HEK293 (cell line): ENCODE measurements around the gene CCNG2.

Experiments
- CTCF ChIP-seq: fragments of 450-650 bp; formaldehyde crosslinking; IDR thresholded peaks from 2 replicates; pipeline ENCODE4 v1.5.1; 2016; ENCODE audit warnings: missing biosample characterization, missing genetic modification characterization
- SETDB1 ChIP-seq: IDR thresholded peaks from one replicate; pipeline ENCODE4 v1.6.1; 2017; ENCODE audit warnings: mild to moderate bottlenecking, low read length, moderate library complexity, mixed read lengths; ENCODE audit not compliant: insufficient read length
- TSHZ1 ChIP-seq: fragments of 450-650 bp; formaldehyde crosslinking; IDR thresholded peaks from 2 replicates; pipeline ENCODE4 v1.5.1; 2016; ENCODE audit warnings: missing biosample characterization, missing genetic modification characterization, borderline replicate concordance
- ZBTB44 ChIP-seq: fragments of 450-650 bp; IDR thresholded peaks from 2 replicates; pipeline ENCODE4 v1.5.1; 2018; ENCODE audit warnings: missing biosample characterization, mild to moderate bottlenecking, missing genetic modification characterization
- ZBTB8A ChIP-seq: fragments of 450-650 bp; formaldehyde crosslinking; IDR thresholded peaks from 2 replicates; pipeline ENCODE4 v1.5.1; 2016; ENCODE audit warnings: missing biosample characterization, missing genetic modification characterization
- ZNF121 ChIP-seq: fragments of 450-650 bp; formaldehyde crosslinking; IDR thresholded peaks from 2 replicates; pipeline ENCODE4 v1.5.1; 2016; ENCODE audit warnings: missing biosample characterization, missing genetic modification characterization
- ZNF138 ChIP-seq: fragments of 450-650 bp; formaldehyde crosslinking; IDR thresholded peaks from 2 replicates; pipeline ENCODE4 v1.5.1; 2016; ENCODE audit warnings: missing biosample characterization, missing genetic modification characterization, borderline replicate concordance
- ZNF394 ChIP-seq: fragments of 450-650 bp; formaldehyde crosslinking; IDR thresholded peaks from 2 replicates; pipeline ENCODE4 v1.5.1; 2016; ENCODE audit warnings: missing biosample characterization, missing genetic modification characterization, mild to moderate bottlenecking, moderate library complexity, borderline replicate concordance
- ZNF423 ChIP-seq: fragments of 450-650 bp; formaldehyde crosslinking; IDR thresholded peaks from 2 replicates; pipeline ENCODE4 v1.5.1; 2016; ENCODE audit warnings: missing biosample characterization, missing genetic modification characterization
- ZNF513 ChIP-seq: fragments of 450-650 bp; IDR thresholded peaks from 2 replicates; pipeline ENCODE4 v1.5.1; 2018; ENCODE audit warnings: missing biosample characterization, missing genetic modification characterization
- ZNF521 ChIP-seq: fragments of 450-650 bp; formaldehyde crosslinking; IDR thresholded peaks from 2 replicates; pipeline ENCODE4 v1.5.1; 2017; ENCODE audit warnings: missing biosample characterization, mild to moderate bottlenecking, missing genetic modification characterization
- ZNF561 ChIP-seq: fragments of 450-650 bp; IDR thresholded peaks from 2 replicates; pipeline ENCODE4 v1.5.1; 2018; ENCODE audit warnings: missing biosample characterization, missing genetic modification characterization, borderline replicate concordance

GRCh38 chr4:77193046-77193445, 36.0 kb downstream of the CCNG2 start:
- TF ChIP-seq CTCF (tag by site-specific recombination) (no peak), ZNF138 (tag by site-specific recombination) (no peak), TSHZ1 (tag by site-specific recombination) (no peak), ZNF394 (no peak), ZBTB44 (tag by site-specific recombination) (no peak), SETDB1 (no peak), ZNF561 (no peak), ZNF423 (tag by site-specific recombination) (no peak), ZNF521 (no peak), ZNF513 (tag by site-specific recombination) (no peak), ZNF121 (tag by site-specific recombination) (no peak), ZBTB8A (no peak)
